Activated B cell treated with CpG ODN at 0.5 μM for 24 hours (primary cell): ENCODE data around the gene ZZZ3. TPM values are rescaled to one million over a fixed set of nuclear protein-coding genes. Genes with fewer than 3 reads are reported as not detected.

Source experiments
- ATAC-seq: fragments of 200-7000 bp; cut with Tn5 transposase; one replicate; pipeline ENCODE4 v1.10.0; 2021; ENCODE audit warnings: low read depth, mild to moderate bottlenecking, moderate library complexity
- CTCF ChIA-PET: fragments of 350-600 bp; sonication (Branson Sonifier 250); formaldehyde crosslinking; loops from one replicate; lab custom pipeline; 2021; ENCODE audit warnings: antibody characterized with exemption; lab: Charles Lee
- POLR2A ChIA-PET: fragments of 350-600 bp; sonication (Branson Sonifier 250); formaldehyde crosslinking; loops from one replicate; lab custom pipeline; 2021; ENCODE audit warnings: antibody characterized with exemption; lab: Charles Lee
- DNase-seq: peaks from one replicate; pipeline ENCODE4 v3.0.0; 2022
- H3K27ac Mint-ChIP-seq: one replicate; pipeline ENCODE4 v1.8.0; 2020; ENCODE audit warnings: mixed read lengths
- H3K27me3 Mint-ChIP-seq: one replicate; pipeline ENCODE4 v1.8.0; 2021; ENCODE audit warnings: mixed read lengths
- H3K36me3 Mint-ChIP-seq: one replicate; pipeline ENCODE4 v1.8.0; 2021; ENCODE audit warnings: low read depth, mixed read lengths
- H3K4me1 Mint-ChIP-seq: one replicate; pipeline ENCODE4 v1.8.0; 2021; ENCODE audit warnings: mixed read lengths
- H3K4me3 Mint-ChIP-seq: one replicate; pipeline ENCODE4 v1.8.0; 2020; ENCODE audit warnings: mild to moderate bottlenecking, mixed read lengths
- H3K9me3 Mint-ChIP-seq: one replicate; pipeline ENCODE4 v1.8.0; 2020; ENCODE audit warnings: mixed read lengths
- CTCF ChIP-seq: fragments of 200-600 bp; IDR thresholded peaks from one replicate; pipeline ENCODE4 v1.8.0; 2022; ENCODE audit warnings: antibody characterized with exemption, mild to moderate bottlenecking
- intact Hi-C: fragments of 100-400 bp; cut with micrococcal nuclease; formaldehyde crosslinking; loops from one replicate; pipeline ENCODE4 v1.15.1; 2024
- total RNA-seq: library from RNA; stranded (reverse); gene quantifications from 2 replicates; pipeline ENCODE4 v1.2.3, GENCODE V29; 2022

ZZZ3 gene
- total RNA-seq, 1 donor from 2014 or later: 61.4 TPM

GRCh38 chr1:77639557-77640069, 42.8 kb downstream of the ZZZ3 start:
- no peak for DNase-seq
- Mint-ChIP-seq H3K4me3 (no peak overlapping the region), H3K36me3 (peaks cover 45% of the 10 kb centered on the region), H3K27me3 (no peaks in the 10 kb centered on the region), H3K4me1 (no peaks in the 10 kb centered on the region), H3K27ac (no peak overlapping the region), H3K9me3 (no peaks in the 10 kb centered on the region)
- intact Hi-C loops: no loop called here
- ATAC-seq: no peak
- no peak for TF ChIP-seq CTCF
- POLR2A ChIA-PET: no interaction called here
- CTCF ChIA-PET: no interaction called here

GRCh38 chr1:77639056-77639455, 43.4 kb downstream of the ZZZ3 start:
- H3K9me3 Mint-ChIP-seq: no peaks in the 10 kb centered on the region
- TF ChIP-seq CTCF: no peak
- no peak for ATAC-seq
- ChIA-PET CTCF (no interaction called here), POLR2A (no interaction called here)
- H3K4me1 Mint-ChIP-seq: no peaks in the 10 kb centered on the region
- no peak overlapping the region for H3K4me3 Mint-ChIP-seq
- DNase-seq: no peak
- H3K36me3 Mint-ChIP-seq: peaks cover 47% of the 10 kb centered on the region
- H3K27me3 Mint-ChIP-seq: no peaks in the 10 kb centered on the region
- no peak overlapping the region for H3K27ac Mint-ChIP-seq
- intact Hi-C loops: no loop called here

GRCh38 chr1:77636864-77637263, 45.6 kb downstream of the ZZZ3 start:
- DNase-seq (no peak), ATAC-seq (no peak)
- TF ChIP-seq CTCF: no peak
- CTCF ChIA-PET: no interaction called here
- POLR2A ChIA-PET: no interaction called here
- Mint-ChIP-seq H3K4me1 (no peaks in the 10 kb centered on the region), H3K27me3 (no peaks in the 10 kb centered on the region), H3K4me3 (no peak overlapping the region), H3K27ac (no peak overlapping the region), H3K9me3 (no peaks in the 10 kb centered on the region), H3K36me3 (peaks cover 62% of the 10 kb centered on the region)
- intact Hi-C loops: no loop called here

Other genes with a start within 250 kb of the ZZZ3 start
- gene USP33, start 77.2 kb upstream of the ZZZ3 start, total RNA-seq: 42.1 and 58.4 TPM in 2 replicates
- 11.1 and 13.0 TPM in 2 replicates for gene MIGA1, start 97.0 kb upstream of the ZZZ3 start, total RNA-seq
- gene NEXN, start 206.0 kb upstream of the ZZZ3 start, total RNA-seq: 0.46 and 0.73 TPM in 2 replicates